ENCODE results near the gene MYL11.
"Not testable (repeated sequence)": the region's sequence is repeated elsewhere in the genome, so short reads cannot be mapped to it uniquely, and the experiment has no call there.

GRCh38 chr16:30334473-30334989, 40.1 kb upstream of the MYL11 start:
- TF ChIP-seq CTCF (IDR thresholded peaks at IDR 0.05; ENCODE audit: low read depth, low read length); POLR2A (IDR thresholded peaks at IDR 0.05; ENCODE audit: extremely low read depth, insufficient read length): not testable (repeated sequence)

Data from NB4 (cell line).